GM12891 (cell line): ENCODE results near the gene GAPDHS.

Experiments
- POLR2A ChIP-seq: IDR thresholded peaks from 2 replicates; pipeline ENCODE4 v1.6.1; 2011; ENCODE audit warnings: low read depth, low read length, control low read depth
- POLR2AphosphoS5 ChIP-seq: IDR thresholded peaks from 2 replicates; pipeline ENCODE4 v1.6.1; 2011; ENCODE audit warnings: low read depth, low read length, control low read depth
- TAF1 ChIP-seq: IDR thresholded peaks from 2 replicates; pipeline ENCODE4 v1.6.1; 2011; ENCODE audit warnings: low read depth, low read length, control low read depth

DNA sequence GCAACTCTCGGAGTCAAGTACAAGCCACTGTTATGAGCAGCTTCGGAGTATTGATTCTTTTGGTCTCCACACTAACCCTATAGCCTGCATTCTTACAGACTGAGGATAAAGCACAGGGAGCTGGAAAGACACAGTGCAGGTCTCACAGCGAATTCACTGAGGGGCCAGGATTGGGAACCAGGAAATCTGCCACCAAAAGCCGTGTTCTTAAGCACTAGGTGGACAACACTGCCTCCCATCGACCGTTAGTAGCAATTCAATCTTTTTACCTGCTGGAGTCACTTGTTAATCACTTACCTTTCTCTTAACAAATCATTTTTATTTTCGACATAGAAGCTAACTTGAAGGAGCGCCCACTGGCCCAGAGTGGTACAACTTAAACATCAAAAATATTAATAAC, 59.0 kb downstream of the GAPDHS start:
- no peak for TF ChIP-seq TAF1
- TF ChIP-seq POLR2AphosphoS5: no peak
- TF ChIP-seq POLR2A: no peak
